ENCODE results near the gene C1R. TPM values are rescaled to one million over a fixed set of nuclear protein-coding genes. Genes with fewer than 3 reads are reported as not detected.

Gene C1R
- total and polyA plus RNA-seq, 2 of the 8 experiments (the other 6 are each of a cell fraction or from before 2014, with no cell fraction given) = 6.9 to 16.3 TPM

DNA sequence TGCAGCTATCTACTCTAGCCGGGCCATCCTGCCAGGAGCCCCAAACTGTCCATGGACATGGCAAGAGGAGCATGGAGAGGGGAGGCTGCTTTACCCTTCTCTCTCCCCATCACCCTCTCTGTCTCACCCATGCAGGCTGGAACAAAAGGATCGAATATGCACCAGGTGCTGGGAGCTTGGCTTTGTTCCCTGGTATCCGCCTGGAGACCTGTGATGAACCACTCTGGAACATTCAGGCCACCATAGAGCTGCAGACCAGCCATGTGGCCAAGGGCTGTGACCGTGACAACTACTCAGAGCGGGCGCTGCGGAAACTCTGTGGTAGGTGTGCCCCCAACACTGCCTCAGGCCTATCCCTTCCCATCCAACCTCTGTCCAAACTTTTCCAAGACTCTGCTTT is 43.8 kb upstream of the C1R start:
- Histone ChIP-seq H4K20me1 (replicated peaks in 1 of 2; ENCODE audit: control insufficient read depth in 1 of 2, insufficient read depth in 2 of 2, low read length in 2 of 2) (peaks cover 0 to 3% of the 10 kb centered on the region in 2 experiments), H3K36me3 (ENCODE audit: control insufficient read depth in 2 of 4, insufficient read depth in 4 of 4, low read length in 3 of 4) (peaks cover 4 to 20% (median 9%) of the 10 kb centered on the region in 4 experiments; a peak in 7 of 8 replicates), H2BK120ac (replicated peaks; ENCODE audit: low read depth, low read length) (no peak overlapping the region), H3K4me1 (replicated peaks in 1 of 4; ENCODE audit: control insufficient read depth in 3 of 4, insufficient read depth in 4 of 4, low read length in 3 of 4) (peaks cover 0 to 7% (median 2%) of the 10 kb centered on the region in 4 experiments; a peak in 5 of 7 replicates), H2BK15ac (ENCODE audit: low read length) (no peak overlapping the region), H4K91ac (replicated peaks; ENCODE audit: insufficient read length, low read length) (no peak overlapping the region), H3K23ac (ENCODE audit: insufficient read length) (no peak overlapping the region), H3K79me1 (ENCODE audit: low read depth, low read length) (peaks cover 2% of the 10 kb centered on the region; the same call in 1 of the 2 replicates), H2AFZ (ENCODE audit: low read length) (no peak overlapping the region), H3K56ac (replicated peaks; ENCODE audit: insufficient read length, low read depth, low read length) (no peak overlapping the region), H3K4ac (replicated peaks; ENCODE audit: insufficient read length, low read depth, low read length) (no peak overlapping the region), H4K8ac (ENCODE audit: extremely low read depth, insufficient read depth, low read length) (no peak overlapping the region), H4K5ac (ENCODE audit: insufficient read length, low read depth, low read length) (no peak overlapping the region), H3K14ac (ENCODE audit: insufficient read length) (no peak overlapping the region), H3K4me3 (ENCODE audit: extremely low read depth in 1 of 4, insufficient read depth in 2 of 4, low read depth in 3 of 4, low read length in 4 of 4) (no peak overlapping the region), H3K79me2 (ENCODE audit: control insufficient read depth in 1 of 2, insufficient read depth in 2 of 2, low read length in 2 of 2) (no peaks in the 10 kb centered on the region), H3K27me3 (replicated peaks in 1 of 4; ENCODE audit: control insufficient read depth in 3 of 4, extremely low read depth in 1 of 4, insufficient read depth in 3 of 4, low read length in 3 of 4) (no peaks in the 10 kb centered on the region; a peak in 1 of 7 replicates), H2AK5ac (ENCODE audit: low read depth, low read length) (no peak overlapping the region), H3K4me2 (ENCODE audit: insufficient read depth in 1 of 2, low read depth in 2 of 2, low read length in 2 of 2) (no peak overlapping the region), H2BK20ac (ENCODE audit: low read length) (no peak overlapping the region), H3K23me2 (ENCODE audit: low read depth, low read length) (peaks cover 5% of the 10 kb centered on the region), H2BK12ac (ENCODE audit: low read depth, low read length) (no peak overlapping the region), H3K27ac (ENCODE audit: low read depth, low read length) (no peak overlapping the region), H3K9ac (replicated peaks in 1 of 4; ENCODE audit: extremely low read depth in 1 of 4, low read depth in 3 of 4, low read length in 3 of 4) (no peak overlapping the region), H2BK5ac (ENCODE audit: low read depth, low read length) (no peak overlapping the region; the same call in 1 of the 2 replicates), H3K9me3 (ENCODE audit: insufficient read depth in 2 of 2, low read depth in 1 of 2, low read length in 1 of 2) (peaks cover 0 to 2% of the 10 kb centered on the region in 2 experiments; a peak in 1 of 4 replicates), H3K18ac (ENCODE audit: extremely low read depth, low read length) (no peak overlapping the region)
- no peak for FAIRE-seq
- ChIA-PET CTCF (ENCODE audit: partially characterized antibody) (interaction anchor here (0.8 to 2.5 kb wide), 3 partner anchors 8 to 79 kb away, joined by 3 to 14 read pairs (median 6); partner anchors contain the start of gene C1RL), POLR2A (ENCODE audit: partially characterized antibody) (interaction anchor here (0.6 to 1.7 kb wide), 2 partner anchors 28 to 173 kb away, joined by 3 to 5 read pairs; no protein-coding TSS in a partner anchor)
- DNase-seq (ENCODE audit: low read depth in 1 of 2, low spot score in 2 of 2) = no peak
- 97% methylated on average over 7 of the region's 7 CpGs; no CpG with 5 or more reads in 1 of the 2 experiments for WGBS, 2 experiments (ENCODE audit: extremely low coverage in 1 of 2, insufficient coverage in 1 of 2, insufficient read length in 1 of 2, insufficient replicate concordance in 2 of 2, low coverage in 1 of 2, low lambda C conversion rate in 2 of 2, missing lambda C conversion rate in 1 of 2)
- no peak for TF ChIP-seq TAF7 (optimal IDR thresholded peaks at IDR 0.05; ENCODE audit: borderline replicate concordance, low read depth, low read length)
- TF ChIP-seq CTBP2 (IDR thresholded peaks at IDR 0.05; ENCODE audit: borderline replicate concordance, insufficient read depth, insufficient read length, low read length) = no peak
- TF ChIP-seq, protein P1, sequence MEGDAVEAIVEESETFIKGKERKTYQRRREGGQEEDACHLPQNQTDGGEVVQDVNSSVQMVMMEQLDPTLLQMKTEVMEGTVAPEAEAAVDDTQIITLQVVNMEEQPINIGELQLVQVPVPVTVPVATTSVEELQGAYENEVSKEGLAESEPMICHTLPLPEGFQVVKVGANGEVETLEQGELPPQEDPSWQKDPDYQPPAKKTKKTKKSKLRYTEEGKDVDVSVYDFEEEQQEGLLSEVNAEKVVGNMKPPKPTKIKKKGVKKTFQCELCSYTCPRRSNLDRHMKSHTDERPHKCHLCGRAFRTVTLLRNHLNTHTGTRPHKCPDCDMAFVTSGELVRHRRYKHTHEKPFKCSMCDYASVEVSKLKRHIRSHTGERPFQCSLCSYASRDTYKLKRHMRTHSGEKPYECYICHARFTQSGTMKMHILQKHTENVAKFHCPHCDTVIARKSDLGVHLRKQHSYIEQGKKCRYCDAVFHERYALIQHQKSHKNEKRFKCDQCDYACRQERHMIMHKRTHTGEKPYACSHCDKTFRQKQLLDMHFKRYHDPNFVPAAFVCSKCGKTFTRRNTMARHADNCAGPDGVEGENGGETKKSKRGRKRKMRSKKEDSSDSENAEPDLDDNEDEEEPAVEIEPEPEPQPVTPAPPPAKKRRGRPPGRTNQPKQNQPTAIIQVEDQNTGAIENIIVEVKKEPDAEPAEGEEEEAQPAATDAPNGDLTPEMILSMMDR (IDR thresholded peaks at IDR 0.05; ENCODE audit: control extremely low read depth in 1 of 3, insufficient read depth in 1 of 3, low read depth in 1 of 3, low read length in 3 of 3) = no peak
- TF ChIP-seq GTF2F1 (IDR thresholded peaks at IDR 0.05; ENCODE audit: borderline replicate concordance, low read depth, low read length) = no peak
- no peak for TF ChIP-seq FOSL1 (IDR thresholded peaks at IDR 0.05; ENCODE audit: insufficient read depth, low read depth, low read length)
- TF ChIP-seq SUZ12 (IDR thresholded peaks at IDR 0.05; ENCODE audit: low read length) = no peak
- no peak for TF ChIP-seq POU5F1 (IDR thresholded peaks at IDR 0.05; ENCODE audit: low read depth, low read length)
- no peak for TF ChIP-seq POLR2AphosphoS5 (IDR thresholded peaks at IDR 0.05; ENCODE audit: low read depth, low read length)
- TF ChIP-seq TCF12 (IDR thresholded peaks at IDR 0.05; ENCODE audit: low read depth, low read length) = no peak
- no peak for TF ChIP-seq CREB1 (IDR thresholded peaks at IDR 0.05)
- TF ChIP-seq YY1 (IDR thresholded peaks at IDR 0.05; ENCODE audit: low read depth, low read length) = no peak
